Thyroid gland (tissue), 4 donors: Measurements from ENCODE around the gene CLPX. TPM values are rescaled to one million over a fixed set of nuclear protein-coding genes. Genes with fewer than 3 reads are reported as not detected.
"Not testable (repeated sequence)": the region's sequence is repeated elsewhere in the genome, so short reads cannot be mapped to it uniquely, and the experiment has no call there.

Experiments
- DNase-seq, 2 donors: peaks; one replicate each; pipeline ENCODE4 v3.0.0-alpha.2; 2019
- H3K27ac ChIP-seq, 3 donors: fragments of 200-600 bp; sonication (generic); 1 replicate in 2 of 3; 2 replicates in 1 of 3; pipeline ENCODE4 v1.5.1; 2016 to 2019; ENCODE audit warnings: mild to moderate bottlenecking in 1 of 3, moderate library complexity in 1 of 3
- H3K27me3 ChIP-seq: fragments of 200-600 bp; sonication (generic); one replicate; pipeline ENCODE4 v1.5.1; 2019
- H3K36me3 ChIP-seq, 2 donors: fragments of 200-600 bp; sonication (generic); one replicate each; pipeline ENCODE4 v1.5.1; 2016 to 2019
- H3K4me1 ChIP-seq, 2 donors: fragments of 200-600 bp; sonication (generic); one replicate each; pipeline ENCODE4 v1.5.1; 2017 to 2019
- H3K4me3 ChIP-seq, 3 donors: fragments of 200-600 bp; sonication (generic); replicated peaks in 1 of 3; 1 replicate in 2 of 3; 2 replicates in 1 of 3; pipeline ENCODE4 v1.5.1; 2016; ENCODE audit warnings: mild to moderate bottlenecking in 1 of 3
- H3K9me3 ChIP-seq: fragments of 200-600 bp; sonication (generic); one replicate; pipeline ENCODE4 v1.5.1; 2017
- CTCF ChIP-seq, 6 experiments: fragments of 200-600 bp in 3 of 6; fragments of 450-650 bp in 3 of 6; sonication (generic) in 3 of 6; IDR thresholded peaks; one replicate each; pipeline ENCODE4 v1.5.1; 2016 to 2019; ENCODE audit warnings: antibody characterized with exemption in 6 of 6, mild to moderate bottlenecking in 2 of 6, inconsistent platforms in 1 of 6, moderate library complexity in 1 of 6
- POLR2A ChIP-seq, 2 donors: fragments of 450-650 bp; IDR thresholded peaks; one replicate each; pipeline ENCODE4 v1.6.1; 2017; ENCODE audit warnings: antibody characterized with exemption in 2 of 2, mild to moderate bottlenecking in 2 of 2, moderate library complexity in 1 of 2
- WGBS, 2 donors: methylation state at CpG; one replicate each; pipeline ENCODE4 v1.1.5; 2017; 5-methylcytosine and 5-hydroxymethylcytosine counted together
- intact Hi-C: fragments of 100-400 bp; cut with DNase I; formaldehyde crosslinking; loops from one replicate; pipeline ENCODE4 v1.15.1; 2023
- total RNA-seq, 4 donors: library from RNA; depleted of rRNA; stranded (reverse); fragments of >200 nt; gene quantifications; one replicate each; pipeline ENCODE4 v1.2.3, GENCODE V29; 2016

Gene CLPX
- total RNA-seq, 4 donors from 2014 or later = 37.9 to 57.5 (median 46.4) TPM

- no peak for DNase-seq
- TF ChIP-seq CTCF (IDR thresholded peaks at IDR 0.05) (no peak), POLR2A (IDR thresholded peaks at IDR 0.05) (no peak)
- Histone ChIP-seq H3K27ac (no peak overlapping the region), H3K9me3 (no peaks in the 10 kb centered on the region), H3K4me1 (no peaks in the 10 kb centered on the region), H3K27me3 (no peaks in the 10 kb centered on the region), H3K4me3 (no peak overlapping the region), H3K36me3 (peaks cover 16 to 36% of the 10 kb centered on the region in 2 donors)
- intact Hi-C loops = loop anchor here (5.0 kb wide), 1 partner anchor 51 kb away; no protein-coding TSS in a partner anchor
- WGBS, 2 donors = 94 to 97% methylated on average over 3 of the region's 3 CpGs
Measured at GRCh38 chr15:65102912-65103311, 82.2 kb downstream of the CLPX start.

- intact Hi-C loops = loop anchor here (5.0 kb wide), 1 partner anchor 50 kb away; no protein-coding TSS in a partner anchor
- no peak overlapping the region for H3K27ac ChIP-seq
- peaks cover 16 to 36% of the 10 kb centered on the region in 2 donors for H3K36me3 ChIP-seq
- no peaks in the 10 kb centered on the region for H3K4me1 ChIP-seq
- no peaks in the 10 kb centered on the region for H3K27me3 ChIP-seq
- no peak overlapping the region for H3K4me3 ChIP-seq
- DNase-seq = no peak
- TF ChIP-seq POLR2A (IDR thresholded peaks at IDR 0.05) = no peak
- no peak for TF ChIP-seq CTCF (IDR thresholded peaks at IDR 0.05)
- H3K9me3 ChIP-seq = no peaks in the 10 kb centered on the region
- 71 to 85% methylated on average over 14 to 42 of the region's 75 CpGs for WGBS, 2 donors
Measured at GRCh38 chr15:65101891-65102708, 83.0 kb downstream of the CLPX start.

- Histone ChIP-seq H3K27me3 (no peaks in the 10 kb centered on the region), H3K4me3 (no peak overlapping the region), H3K27ac (no peak overlapping the region), H3K4me1 (no peaks in the 10 kb centered on the region), H3K36me3 (peaks cover 16 to 36% of the 10 kb centered on the region in 2 donors), H3K9me3 (no peaks in the 10 kb centered on the region)
- TF ChIP-seq POLR2A (IDR thresholded peaks at IDR 0.05) (no peak), CTCF (IDR thresholded peaks at IDR 0.05) (peak; percentile 63 to 79 (median 74))
- peak; percentile 70 to 81 for DNase-seq
- WGBS, 2 donors = 36 to 45% methylated on average over 8 to 9 of the region's 9 CpGs
- intact Hi-C loops = loop anchor here (5.0 kb wide), 1 partner anchor 49 kb away; no protein-coding TSS in a partner anchor
Measured at GRCh38 chr15:65101411-65101890, 83.7 kb downstream of the CLPX start.

GRCh38 chr15:65100442-65100841, 84.7 kb downstream of the CLPX start:
- no peaks in the 10 kb centered on the region for H3K4me1 ChIP-seq
- intact Hi-C loops = loop anchor here (5.0 kb wide), 1 partner anchor 48 kb away; no protein-coding TSS in a partner anchor
- DNase-seq = no peak
- TF ChIP-seq CTCF (IDR thresholded peaks at IDR 0.05) = no peak
- no peaks in the 10 kb centered on the region for H3K27me3 ChIP-seq
- no peak overlapping the region for H3K4me3 ChIP-seq
- peaks cover 16 to 30% of the 10 kb centered on the region in 2 donors for H3K36me3 ChIP-seq
- no peak overlapping the region for H3K27ac ChIP-seq
- no peaks in the 10 kb centered on the region for H3K9me3 ChIP-seq
- WGBS, 2 donors = 87 to 90% methylated on average over 7 of the region's 7 CpGs

- H3K27ac ChIP-seq, H3K9me3 ChIP-seq, H3K4me1 ChIP-seq, H3K4me3 ChIP-seq, H3K27me3 ChIP-seq, DNase-seq: not testable (repeated sequence)
- H3K36me3 ChIP-seq = peaks cover 16 to 26% of the 10 kb centered on the region in 2 donors
- intact Hi-C loops = loop anchor here (5.0 kb wide), 1 partner anchor 48 kb away; no protein-coding TSS in a partner anchor
- WGBS, 2 donors = 92 to 95% methylated on average over 10 of the region's 10 CpGs
Measured at GRCh38 chr15:65099801-65100200, 85.3 kb downstream of the CLPX start.
